Kidney (tissue), 14 donors: ENCODE results near the gene AP4E1. TPM values are rescaled to one million over a fixed set of nuclear protein-coding genes. Genes with fewer than 3 reads are reported as not detected.

Source experiments
- DNase-seq, 5 donors: peaks; one replicate each; pipeline ENCODE4 v3.0.0-alpha.2; 2013 to 2020
- FAIRE-seq: peaks from 2 replicates; lab custom pipeline; 2012; peaks lifted over from hg19 to GRCh38; lab: Jason Lieb, UNC
- H3K27ac ChIP-seq, 2 donors: one replicate each; pipeline ENCODE4 v1.7.0; 2013; ENCODE audit warnings: low read depth in 2 of 2, low read length in 2 of 2, inconsistent platforms in 1 of 2
- H3K27me3 ChIP-seq: one replicate; pipeline ENCODE4 v1.7.1; 2013; ENCODE audit warnings: low read length, inconsistent platforms; ENCODE audit not compliant: control insufficient read depth, insufficient read depth
- H3K36me3 ChIP-seq, 3 donors: one replicate each; pipeline versions ENCODE4 v1.7.0 to v1.7.1; 2013; ENCODE audit warnings: low read length in 3 of 3, control low read depth in 1 of 3, inconsistent platforms in 1 of 3; ENCODE audit not compliant: insufficient read depth in 3 of 3, control insufficient read depth in 2 of 3
- H3K4me1 ChIP-seq, 3 donors: one replicate each; pipeline versions ENCODE4 v1.7.0 to v1.7.1; 2013; ENCODE audit warnings: low read length in 3 of 3, inconsistent platforms in 1 of 3, low read depth in 1 of 3; ENCODE audit not compliant: control insufficient read depth in 2 of 3, insufficient read depth in 2 of 3
- H3K4me3 ChIP-seq, 3 donors: one replicate each; pipeline versions ENCODE4 v1.7.0 to v1.8.1; 2013; ENCODE audit warnings: low read length in 3 of 3, control low read depth in 1 of 3, inconsistent platforms in 1 of 3
- H3K9ac ChIP-seq, 3 donors: one replicate each; pipeline versions ENCODE4 v1.7.0 to v1.7.1; 2013; ENCODE audit warnings: low read length in 3 of 3, control low read depth in 1 of 3, inconsistent platforms in 1 of 3
- H3K9me3 ChIP-seq, 3 donors: one replicate each; pipeline versions ENCODE4 v1.7.0 to v1.7.1; 2013; ENCODE audit warnings: low read length in 3 of 3, control low read depth in 1 of 3, inconsistent platforms in 1 of 3; ENCODE audit not compliant: control insufficient read depth in 2 of 3, insufficient read depth in 1 of 3
- intact Hi-C: fragments of 100-400 bp; cut with DNase I; formaldehyde crosslinking; loops from one replicate; pipeline ENCODE4 v1.11.1; 2022
- polyA plus RNA-seq: library from polyadenylated mRNA; stranded (reverse); fragments of 350-450 nt; fragmentation: Illumina TruSeq; extraction: RNeasy Lipid Tissue Mini Kit (QIAGEN cat#74804); gene quantifications from one replicate; pipeline ENCODE4 v1.2.3, GENCODE V29; 2014; ENCODE audit warnings: low read depth, low replicate concordance; ENCODE audit not compliant: insufficient read depth
- total RNA-seq: library from RNA; stranded (reverse); fragmentation: NEBNext Ultra II Directional; extraction: Animal tissue kit (Norgen Biotek cat#: 25700); gene quantifications from one replicate; pipeline ENCODE4 v1.2.1, GENCODE V29; 2021
- TF ChIP-seq, protein P1 (sequence below): IDR thresholded peaks from 3 replicates; pipeline ENCODE4 v1.5.1; 2012; ENCODE audit warnings: mild to moderate bottlenecking, moderate library complexity, borderline replicate concordance; ENCODE audit not compliant: insufficient read depth; ENCODE audit errors: extremely low read depth
- donor health status: control.
- donor health status: control.
- donor health status: control.
- donor health status: control.
- donor health status: control.
- donor health status: DM: yes; HTN: yes; CAD: no.
- donor health status: Normal renal cell carcinoma (clear cell type).

AP4E1 gene
- total and polyA plus RNA-seq, 2 donors from 2014 or later = 2.0 to 9.8 TPM

DNA sequence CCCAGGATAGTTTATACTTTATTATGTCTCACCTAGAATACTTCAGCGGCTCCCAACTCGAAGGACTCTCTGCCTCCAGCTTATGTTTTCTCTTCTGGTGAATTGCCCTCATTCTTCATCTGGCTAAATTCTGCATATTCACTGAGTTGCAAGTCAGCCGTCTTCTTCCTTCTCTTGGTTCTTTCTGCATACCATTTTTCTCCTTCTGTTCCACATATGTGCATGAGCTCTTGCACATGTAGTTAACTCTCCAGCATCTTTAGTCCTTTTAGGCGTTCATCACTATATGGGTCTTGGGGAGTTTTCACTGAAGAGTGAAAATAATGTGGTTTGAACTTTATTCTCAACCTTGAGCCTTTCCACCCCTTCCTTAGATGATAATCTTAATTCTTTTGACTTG, 70.1 kb downstream of the AP4E1 start:
- no peak for DNase-seq
- H3K36me3 ChIP-seq = peaks cover 0 to 5% (median 2%) of the 10 kb centered on the region in 3 donors
- no peak overlapping the region for H3K9ac ChIP-seq
- no peak for FAIRE-seq
- no peaks in the 10 kb centered on the region for H3K4me1 ChIP-seq
- intact Hi-C loops = no loop called here
- no peaks in the 10 kb centered on the region for H3K27me3 ChIP-seq
- H3K4me3 ChIP-seq = no peak overlapping the region
- no peak overlapping the region for H3K27ac ChIP-seq
- TF ChIP-seq, protein P1, sequence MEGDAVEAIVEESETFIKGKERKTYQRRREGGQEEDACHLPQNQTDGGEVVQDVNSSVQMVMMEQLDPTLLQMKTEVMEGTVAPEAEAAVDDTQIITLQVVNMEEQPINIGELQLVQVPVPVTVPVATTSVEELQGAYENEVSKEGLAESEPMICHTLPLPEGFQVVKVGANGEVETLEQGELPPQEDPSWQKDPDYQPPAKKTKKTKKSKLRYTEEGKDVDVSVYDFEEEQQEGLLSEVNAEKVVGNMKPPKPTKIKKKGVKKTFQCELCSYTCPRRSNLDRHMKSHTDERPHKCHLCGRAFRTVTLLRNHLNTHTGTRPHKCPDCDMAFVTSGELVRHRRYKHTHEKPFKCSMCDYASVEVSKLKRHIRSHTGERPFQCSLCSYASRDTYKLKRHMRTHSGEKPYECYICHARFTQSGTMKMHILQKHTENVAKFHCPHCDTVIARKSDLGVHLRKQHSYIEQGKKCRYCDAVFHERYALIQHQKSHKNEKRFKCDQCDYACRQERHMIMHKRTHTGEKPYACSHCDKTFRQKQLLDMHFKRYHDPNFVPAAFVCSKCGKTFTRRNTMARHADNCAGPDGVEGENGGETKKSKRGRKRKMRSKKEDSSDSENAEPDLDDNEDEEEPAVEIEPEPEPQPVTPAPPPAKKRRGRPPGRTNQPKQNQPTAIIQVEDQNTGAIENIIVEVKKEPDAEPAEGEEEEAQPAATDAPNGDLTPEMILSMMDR = no peak
- H3K9me3 ChIP-seq = peaks cover 0 to 2% (median 0%) of the 10 kb centered on the region in 3 donors

DNA sequence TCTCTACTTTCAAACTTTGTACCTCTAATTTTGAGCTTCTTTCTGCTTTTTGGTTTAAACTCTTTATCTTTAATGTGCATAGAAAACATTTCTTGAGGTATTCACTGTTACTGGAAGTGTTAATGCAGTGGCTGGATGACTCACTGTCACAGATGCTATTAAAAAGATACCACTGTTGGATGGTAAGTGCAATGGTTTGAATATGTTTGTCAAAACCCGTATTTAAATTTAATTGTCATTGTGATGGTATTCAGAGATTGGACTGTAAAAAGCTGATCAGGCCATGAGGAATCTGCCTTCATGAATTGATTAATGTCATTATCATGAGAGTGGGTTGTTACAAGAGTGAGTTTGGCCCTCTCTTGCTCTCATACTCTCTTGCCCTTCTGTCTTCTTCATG, 70.6 kb downstream of the AP4E1 start:
- intact Hi-C loops = no loop called here
- TF ChIP-seq, protein P1 = no peak
- peaks cover 0 to 2% (median 0%) of the 10 kb centered on the region in 3 donors for H3K9me3 ChIP-seq
- peaks cover 0 to 7% (median 2%) of the 10 kb centered on the region in 3 donors for H3K36me3 ChIP-seq
- H3K27ac ChIP-seq = no peak overlapping the region
- H3K27me3 ChIP-seq = no peaks in the 10 kb centered on the region
- no peak for FAIRE-seq
- H3K4me1 ChIP-seq = no peaks in the 10 kb centered on the region
- H3K4me3 ChIP-seq = no peak overlapping the region
- no peak for DNase-seq
- H3K9ac ChIP-seq = no peak overlapping the region

DNA sequence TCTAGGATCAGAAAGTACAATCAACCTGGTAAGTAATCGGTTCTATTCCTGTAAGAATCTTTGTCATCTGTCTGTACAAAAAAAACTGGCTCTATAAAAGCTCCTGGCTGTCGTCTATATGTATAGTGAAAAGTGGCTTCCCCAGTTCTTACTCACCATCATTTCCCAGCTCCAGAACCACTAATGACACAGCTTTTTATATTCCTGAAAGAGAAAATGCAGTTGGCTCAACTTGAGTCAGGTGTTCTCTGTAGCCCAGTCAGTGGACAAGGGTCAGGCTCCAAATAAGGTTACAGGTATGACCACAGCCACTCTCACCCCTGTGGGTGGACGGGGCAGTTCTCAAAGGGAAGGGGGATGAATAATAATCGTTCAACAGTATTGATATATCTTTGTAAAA, 85.1 kb downstream of the AP4E1 start:
- no peaks in the 10 kb centered on the region for H3K4me1 ChIP-seq
- H3K9me3 ChIP-seq = no peaks in the 10 kb centered on the region
- DNase-seq = no peak
- no peak overlapping the region for H3K9ac ChIP-seq
- intact Hi-C loops = no loop called here
- no peaks in the 10 kb centered on the region for H3K27me3 ChIP-seq
- no peak overlapping the region for H3K27ac ChIP-seq
- FAIRE-seq = no peak
- peaks cover 0 to 5% (median 4%) of the 10 kb centered on the region in 3 donors for H3K36me3 ChIP-seq
- TF ChIP-seq, protein P1 = no peak
- H3K4me3 ChIP-seq = no peak overlapping the region

DNA sequence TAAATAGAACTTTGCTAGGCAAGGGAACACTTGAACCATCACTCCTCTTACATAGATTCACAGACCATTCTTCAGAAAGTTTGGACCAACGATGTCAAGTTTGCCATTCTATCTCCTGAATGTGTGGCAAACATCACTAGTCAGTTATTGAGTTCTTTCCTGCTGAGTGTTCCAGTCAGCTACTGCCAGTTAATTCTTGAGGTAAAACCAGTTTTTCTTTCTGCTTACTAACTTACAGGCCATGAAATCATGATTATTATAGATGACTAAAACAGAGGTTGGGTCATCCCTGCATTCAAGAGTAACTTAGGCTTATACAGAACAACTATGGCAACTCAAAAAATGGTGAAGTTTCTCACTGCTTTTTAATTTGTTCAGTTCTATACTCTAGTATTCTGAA, 88.2 kb downstream of the AP4E1 start:
- H3K9ac ChIP-seq = no peak overlapping the region
- TF ChIP-seq, protein P1 = no peak
- FAIRE-seq (no peak), DNase-seq (no peak)
- H3K27me3 ChIP-seq = no peaks in the 10 kb centered on the region
- no peaks in the 10 kb centered on the region for H3K9me3 ChIP-seq
- H3K36me3 ChIP-seq = peaks cover 0 to 5% (median 4%) of the 10 kb centered on the region in 3 donors
- H3K4me1 ChIP-seq = no peaks in the 10 kb centered on the region
- intact Hi-C loops = no loop called here
- H3K27ac ChIP-seq = no peak overlapping the region
- H3K4me3 ChIP-seq = no peak overlapping the region
